Thoracic aorta (tissue), 2 donors: ENCODE measurements around the gene ITGA4. TPM values are rescaled to one million over a fixed set of nuclear protein-coding genes. Genes with fewer than 3 reads are reported as not detected.

Experiments
- ATAC-seq: fragments of 150-250 bp; one replicate; pipeline ENCODE4 v1.8.0; 2017; ENCODE audit warnings: low read depth; ENCODE audit not compliant: insufficient number of reproducible peaks, low FRiP score
- DNase-seq: peaks from one replicate; pipeline ENCODE4 v3.0.0-alpha.2; 2020; ENCODE audit warnings: low spot score
- H3K27ac ChIP-seq, 2 donors: fragments of 200-600 bp; sonication (generic); 1 replicate in 1 of 2; 2 replicates in 1 of 2; pipeline ENCODE4 v1.5.1; 2016; ENCODE audit warnings: mild to moderate bottlenecking in 2 of 2, moderate library complexity in 2 of 2
- H3K27me3 ChIP-seq: fragments of 200-600 bp; sonication (generic); replicated peaks from 2 replicates; pipeline ENCODE4 v1.6.0; 2016; ENCODE audit warnings: mild to moderate bottlenecking; ENCODE audit not compliant: insufficient read depth
- H3K36me3 ChIP-seq: fragments of 200-600 bp; sonication (generic); one replicate; pipeline ENCODE4 v1.5.1; 2016
- H3K4me1 ChIP-seq, 2 donors: fragments of 200-600 bp; sonication (generic); 1 replicate in 1 of 2; 2 replicates in 1 of 2; pipeline versions ENCODE4 v1.5.1 to v1.6.0; 2016; ENCODE audit warnings: low read depth in 2 of 2, mild to moderate bottlenecking in 1 of 2; ENCODE audit not compliant: control insufficient read depth in 1 of 2
- H3K4me3 ChIP-seq: fragments of 200-600 bp; sonication (generic); 2 replicates; pipeline ENCODE4 v1.5.1; 2016; ENCODE audit warnings: mild to moderate bottlenecking
- H3K9me3 ChIP-seq: fragments of 200-600 bp; sonication (generic); 2 replicates; pipeline ENCODE4 v1.5.1; 2016
- total RNA-seq, 2 donors: library from RNA; depleted of rRNA; stranded (reverse); fragments of >200 nt; gene quantifications; one replicate each; pipeline versions ENCODE4 v1.1.0 to v1.2.3, GENCODE V29; 2016
- TF ChIP-seq, protein P1 (sequence below): fragments of 200-600 bp; sonication (generic); IDR thresholded peaks from one replicate; pipeline ENCODE4 v1.5.1; 2019; ENCODE audit warnings: antibody characterized with exemption

Gene ITGA4
- total RNA-seq, 2 donors from 2014 or later: 21.9 to 40.3 TPM

DNA sequence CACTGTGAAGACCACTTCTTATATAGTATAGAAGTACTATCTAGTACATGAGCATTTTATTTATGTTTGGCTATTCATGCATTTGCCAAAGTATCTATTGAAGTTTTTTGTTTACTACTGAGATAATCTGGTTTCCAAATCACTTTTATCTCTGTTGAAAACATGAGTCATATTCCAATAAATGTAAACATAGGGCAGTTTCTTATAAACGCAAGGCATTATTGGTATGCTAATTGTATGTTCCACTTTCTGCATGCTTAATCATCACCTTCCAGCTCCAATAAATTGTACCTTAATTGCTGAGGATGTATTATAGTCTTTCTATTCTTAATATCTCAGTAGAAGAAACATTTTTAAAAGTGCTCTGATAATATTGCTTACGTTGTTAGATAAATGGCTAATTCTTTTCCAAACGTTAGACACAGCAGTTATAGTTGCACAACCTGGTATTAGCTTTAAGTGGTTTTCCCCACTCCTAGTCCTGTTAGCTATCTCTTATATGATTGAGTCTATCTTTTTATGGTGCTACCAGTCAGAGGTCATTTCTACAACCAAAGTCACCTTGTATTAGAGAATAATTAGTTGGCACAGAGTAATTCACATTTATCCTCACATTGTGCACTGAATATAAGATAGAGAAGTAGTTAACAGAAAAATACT lies 17.2 kb downstream of the ITGA4 start:
- Histone ChIP-seq H3K27me3 (no peaks in the 10 kb centered on the region), H3K4me3 (no peak overlapping the region), H3K4me1 (no peaks in the 10 kb centered on the region), H3K36me3 (no peaks in the 10 kb centered on the region), H3K9me3 (no peaks in the 10 kb centered on the region), H3K27ac (no peak overlapping the region)
- ATAC-seq (no peak), DNase-seq (no peak)
- TF ChIP-seq, protein P1, sequence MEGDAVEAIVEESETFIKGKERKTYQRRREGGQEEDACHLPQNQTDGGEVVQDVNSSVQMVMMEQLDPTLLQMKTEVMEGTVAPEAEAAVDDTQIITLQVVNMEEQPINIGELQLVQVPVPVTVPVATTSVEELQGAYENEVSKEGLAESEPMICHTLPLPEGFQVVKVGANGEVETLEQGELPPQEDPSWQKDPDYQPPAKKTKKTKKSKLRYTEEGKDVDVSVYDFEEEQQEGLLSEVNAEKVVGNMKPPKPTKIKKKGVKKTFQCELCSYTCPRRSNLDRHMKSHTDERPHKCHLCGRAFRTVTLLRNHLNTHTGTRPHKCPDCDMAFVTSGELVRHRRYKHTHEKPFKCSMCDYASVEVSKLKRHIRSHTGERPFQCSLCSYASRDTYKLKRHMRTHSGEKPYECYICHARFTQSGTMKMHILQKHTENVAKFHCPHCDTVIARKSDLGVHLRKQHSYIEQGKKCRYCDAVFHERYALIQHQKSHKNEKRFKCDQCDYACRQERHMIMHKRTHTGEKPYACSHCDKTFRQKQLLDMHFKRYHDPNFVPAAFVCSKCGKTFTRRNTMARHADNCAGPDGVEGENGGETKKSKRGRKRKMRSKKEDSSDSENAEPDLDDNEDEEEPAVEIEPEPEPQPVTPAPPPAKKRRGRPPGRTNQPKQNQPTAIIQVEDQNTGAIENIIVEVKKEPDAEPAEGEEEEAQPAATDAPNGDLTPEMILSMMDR: no peak

DNA sequence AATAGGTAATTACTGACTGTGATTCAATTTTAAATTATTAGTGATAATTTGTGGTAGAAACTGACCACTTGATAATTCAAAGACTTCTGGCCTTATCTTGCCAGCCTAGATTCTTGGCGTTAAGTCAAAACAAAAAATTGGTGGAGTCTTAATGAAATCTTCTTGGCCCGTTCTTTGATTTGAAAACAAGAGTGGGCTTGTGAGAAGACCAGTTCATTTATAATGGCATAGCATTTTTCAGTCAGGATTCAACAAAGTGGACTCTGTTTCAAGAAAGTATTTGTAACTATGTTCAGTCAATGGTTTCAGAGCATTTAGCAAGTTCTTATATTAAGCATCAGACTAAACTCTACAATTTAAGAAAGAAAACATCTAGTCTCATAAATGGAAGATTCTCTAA lies 26.0 kb downstream of the ITGA4 start:
- H3K4me1 ChIP-seq: no peaks in the 10 kb centered on the region
- no peak for DNase-seq
- H3K4me3 ChIP-seq: no peak overlapping the region
- no peaks in the 10 kb centered on the region for H3K9me3 ChIP-seq
- ATAC-seq: no peak
- no peaks in the 10 kb centered on the region for H3K27me3 ChIP-seq
- no peak overlapping the region for H3K27ac ChIP-seq
- TF ChIP-seq, protein P1: no peak
- no peaks in the 10 kb centered on the region for H3K36me3 ChIP-seq

DNA sequence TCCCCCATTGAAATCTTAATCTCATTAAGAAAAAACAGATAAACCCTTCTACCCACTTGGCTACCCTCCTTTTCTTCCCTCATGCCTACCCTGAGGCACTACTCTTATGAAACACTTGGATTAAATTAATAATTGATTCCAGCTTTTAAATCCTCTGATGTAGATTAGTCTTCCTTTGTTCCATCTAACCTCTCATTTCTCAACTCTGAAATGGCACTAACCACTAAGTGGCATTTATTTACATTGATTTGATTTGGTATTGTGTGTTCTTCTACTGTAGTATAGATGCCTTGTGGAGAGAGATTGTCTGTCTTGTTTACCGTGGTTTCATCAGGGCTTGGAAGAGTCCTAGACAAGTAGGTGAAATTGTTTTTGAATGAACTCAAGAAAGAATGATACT lies 26.7 kb downstream of the ITGA4 start:
- TF ChIP-seq, protein P1: no peak
- no peak overlapping the region for H3K4me3 ChIP-seq
- no peak for ATAC-seq
- no peaks in the 10 kb centered on the region for H3K36me3 ChIP-seq
- DNase-seq: no peak
- no peak overlapping the region for H3K27ac ChIP-seq
- no peaks in the 10 kb centered on the region for H3K4me1 ChIP-seq
- no peaks in the 10 kb centered on the region for H3K9me3 ChIP-seq
- H3K27me3 ChIP-seq: no peaks in the 10 kb centered on the region

DNA sequence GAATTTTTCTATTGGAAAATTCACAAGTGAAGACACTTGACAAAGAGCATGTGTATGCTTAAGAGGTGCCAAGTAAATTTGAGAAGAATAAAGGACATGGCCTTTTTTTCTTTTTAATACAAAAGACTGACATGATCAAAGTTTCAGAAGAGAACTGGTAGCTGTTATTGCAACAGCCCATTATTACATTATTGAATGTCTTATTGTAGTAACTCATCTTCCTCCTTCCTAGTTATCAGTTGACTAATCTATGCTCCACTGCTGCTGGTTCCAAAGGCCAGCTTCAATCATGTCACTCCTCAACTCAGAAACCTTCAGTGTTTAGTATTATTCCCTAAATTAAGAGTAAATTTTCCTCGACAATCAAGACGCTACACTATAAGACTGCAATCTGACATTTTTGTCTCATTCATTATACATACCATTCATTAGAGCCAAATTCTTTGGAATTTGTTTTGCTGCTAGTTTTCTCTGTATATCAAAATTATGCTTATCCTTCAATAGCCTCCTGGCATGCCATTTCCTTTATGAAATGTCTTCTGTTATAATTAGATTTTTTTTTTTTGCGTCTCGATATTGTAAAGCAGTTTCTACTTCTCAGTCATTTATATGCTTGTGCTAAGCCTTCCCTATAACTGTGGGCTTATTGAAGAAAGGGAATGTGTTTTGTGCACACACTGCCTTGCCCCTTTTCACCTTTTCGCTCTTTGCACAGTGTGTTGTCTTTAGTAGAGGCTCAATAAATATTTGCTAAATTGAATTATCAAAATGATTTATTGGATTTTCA lies 27.9 kb downstream of the ITGA4 start:
- H3K27me3 ChIP-seq: no peaks in the 10 kb centered on the region
- H3K4me3 ChIP-seq: no peak overlapping the region
- no peaks in the 10 kb centered on the region for H3K36me3 ChIP-seq
- H3K27ac ChIP-seq: no peak overlapping the region
- no peak for ATAC-seq
- H3K9me3 ChIP-seq: no peaks in the 10 kb centered on the region
- DNase-seq: no peak
- H3K4me1 ChIP-seq: no peaks in the 10 kb centered on the region
- TF ChIP-seq, protein P1: no peak

DNA sequence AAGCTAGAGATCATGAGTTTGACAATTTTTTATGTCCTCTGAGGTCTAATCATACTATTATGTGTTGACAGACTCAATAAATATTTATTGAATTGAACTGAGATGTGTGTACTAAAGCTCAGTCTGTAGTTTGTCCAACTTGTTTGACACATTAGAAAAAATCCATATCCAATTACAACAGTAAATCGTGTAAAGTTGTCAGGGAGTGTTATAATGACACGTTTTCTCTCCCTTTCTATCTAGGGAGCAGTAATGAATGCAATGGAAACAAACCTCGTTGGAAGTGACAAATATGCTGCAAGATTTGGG lies 28.4 kb downstream of the ITGA4 start:
- TF ChIP-seq, protein P1: no peak
- ATAC-seq: no peak

More for the DNA sequence above, 28.4 kb downstream of the ITGA4 start:
- Histone ChIP-seq H3K4me1 (no peaks in the 10 kb centered on the region), H3K9me3 (no peaks in the 10 kb centered on the region), H3K36me3 (no peaks in the 10 kb centered on the region), H3K27me3 (no peaks in the 10 kb centered on the region), H3K4me3 (no peak overlapping the region), H3K27ac (no peak overlapping the region)
- DNase-seq: no peak
